Endothelial cell of umbilical vein (primary cell): ENCODE results near the gene CEP43.

Source experiments
- EZH2 ChIP-seq: IDR thresholded peaks from 2 replicates; pipeline ENCODE4 v1.6.1; 2012; ENCODE audit warnings: borderline replicate concordance, low read depth, mild to moderate bottlenecking, moderate library complexity, low read length, inconsistent platforms; ENCODE audit not compliant: severe bottlenecking
- POLR2AphosphoS5 ChIP-seq: IDR thresholded peaks from 2 replicates; pipeline ENCODE4 v1.6.1; 2012; ENCODE audit warnings: low read depth, mild to moderate bottlenecking, control low read depth, low read length, moderate library complexity; ENCODE audit not compliant: insufficient read depth
- TF ChIP-seq, protein P1 (sequence below), 2 donors: IDR thresholded peaks; 1 replicate in 1 of 2; 2 replicates in 1 of 2; pipeline ENCODE4 v1.5.1; 2011; ENCODE audit warnings: low read length in 2 of 2, mild to moderate bottlenecking in 2 of 2, moderate library complexity in 2 of 2, control low read depth in 1 of 2, inconsistent platforms in 1 of 2, low read depth in 1 of 2; ENCODE audit not compliant: insufficient read depth in 1 of 2; ENCODE audit errors: extremely low read depth in 1 of 2

- TF ChIP-seq, protein P1, sequence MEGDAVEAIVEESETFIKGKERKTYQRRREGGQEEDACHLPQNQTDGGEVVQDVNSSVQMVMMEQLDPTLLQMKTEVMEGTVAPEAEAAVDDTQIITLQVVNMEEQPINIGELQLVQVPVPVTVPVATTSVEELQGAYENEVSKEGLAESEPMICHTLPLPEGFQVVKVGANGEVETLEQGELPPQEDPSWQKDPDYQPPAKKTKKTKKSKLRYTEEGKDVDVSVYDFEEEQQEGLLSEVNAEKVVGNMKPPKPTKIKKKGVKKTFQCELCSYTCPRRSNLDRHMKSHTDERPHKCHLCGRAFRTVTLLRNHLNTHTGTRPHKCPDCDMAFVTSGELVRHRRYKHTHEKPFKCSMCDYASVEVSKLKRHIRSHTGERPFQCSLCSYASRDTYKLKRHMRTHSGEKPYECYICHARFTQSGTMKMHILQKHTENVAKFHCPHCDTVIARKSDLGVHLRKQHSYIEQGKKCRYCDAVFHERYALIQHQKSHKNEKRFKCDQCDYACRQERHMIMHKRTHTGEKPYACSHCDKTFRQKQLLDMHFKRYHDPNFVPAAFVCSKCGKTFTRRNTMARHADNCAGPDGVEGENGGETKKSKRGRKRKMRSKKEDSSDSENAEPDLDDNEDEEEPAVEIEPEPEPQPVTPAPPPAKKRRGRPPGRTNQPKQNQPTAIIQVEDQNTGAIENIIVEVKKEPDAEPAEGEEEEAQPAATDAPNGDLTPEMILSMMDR (IDR thresholded peaks at IDR 0.05; ENCODE audit: extremely low read depth in 1 of 2, insufficient read depth in 1 of 2, low read depth in 1 of 2, low read length in 2 of 2): no peak
- TF ChIP-seq POLR2AphosphoS5 (no peak), EZH2 (no peak)
These were observed 2.8 kb upstream of the CEP43 start for GRCh38 chr6:166996406-166996805.
